Liver (tissue), 9 donors: Measurements from ENCODE around the gene CYB561A3. TPM values are rescaled to one million over a fixed set of nuclear protein-coding genes. Genes with fewer than 3 reads are reported as not detected.

ENCODE experiments used
- DNase-seq: peaks from one replicate; pipeline ENCODE4 v3.0.0-alpha.2; 2017; ENCODE audit warnings: low spot score
- H3K27ac ChIP-seq, 2 donors: one replicate each; pipeline ENCODE4 v1.7.0; 2013; ENCODE audit warnings: inconsistent platforms in 2 of 2, low read length in 2 of 2, control low read depth in 1 of 2, low read depth in 1 of 2, mild to moderate bottlenecking in 1 of 2
- H3K27me3 ChIP-seq, 4 donors: one replicate each; pipeline versions ENCODE4 v1.6.1 to v1.7.0; 2013; ENCODE audit warnings: low read length in 3 of 4, inconsistent platforms in 1 of 4, mild to moderate bottlenecking in 1 of 4, moderate library complexity in 1 of 4; ENCODE audit not compliant: control insufficient read depth in 4 of 4, insufficient read depth in 4 of 4
- H3K36me3 ChIP-seq, 4 donors: one replicate each; pipeline versions ENCODE4 v1.6.1 to v1.7.0; 2013; ENCODE audit warnings: low read length in 3 of 4, mild to moderate bottlenecking in 3 of 4, low read depth in 1 of 4, moderate library complexity in 1 of 4; ENCODE audit not compliant: control insufficient read depth in 4 of 4, insufficient read depth in 3 of 4
- H3K4me1 ChIP-seq, 4 donors: one replicate each; pipeline versions ENCODE4 v1.6.1 to v1.7.0; 2013; ENCODE audit warnings: low read length in 3 of 4, mild to moderate bottlenecking in 3 of 4, moderate library complexity in 1 of 4; ENCODE audit not compliant: control insufficient read depth in 4 of 4, insufficient read depth in 4 of 4
- H3K4me3 ChIP-seq, 3 donors: one replicate each; pipeline versions ENCODE4 v1.6.1 to v1.7.0; 2013; ENCODE audit warnings: low read length in 3 of 3, control low read depth in 1 of 3, low read depth in 1 of 3, mild to moderate bottlenecking in 1 of 3
- H3K9ac ChIP-seq, 2 donors: one replicate each; pipeline ENCODE4 v1.7.0; 2013; ENCODE audit warnings: low read length in 2 of 2, mild to moderate bottlenecking in 2 of 2, moderate library complexity in 2 of 2, control low read depth in 1 of 2, low read depth in 1 of 2
- H3K9me3 ChIP-seq, 4 donors: one replicate each; pipeline versions ENCODE4 v1.6.1 to v1.7.0; 2013; ENCODE audit warnings: low read length in 3 of 4; ENCODE audit not compliant: control insufficient read depth in 4 of 4
- CTCF ChIP-seq: fragments of 150-350 bp; IDR thresholded peaks from 2 replicates; pipeline ENCODE4 v1.5.1; 2017; ENCODE audit warnings: improper control_type of control experiment, low read depth, low read length; ENCODE audit not compliant: missing input control
- EGR1 ChIP-seq, 2 donors: IDR thresholded peaks; 2 replicates each; pipeline ENCODE4 v1.6.1; 2016 to 2018; ENCODE audit warnings: antibody characterized with exemption in 2 of 2, low read depth in 2 of 2
- FOXA1 ChIP-seq: IDR thresholded peaks from 2 replicates; pipeline ENCODE4 v1.6.1; 2016; ENCODE audit warnings: antibody characterized with exemption
- FOXA2 ChIP-seq: IDR thresholded peaks from 2 replicates; pipeline ENCODE4 v1.6.1; 2016; ENCODE audit warnings: antibody characterized with exemption
- GABPA ChIP-seq, 2 donors: IDR thresholded peaks in 1 of 2; conservative IDR thresholded peaks in 1 of 2; 2 replicates each; pipeline ENCODE4 v1.6.1; 2016; ENCODE audit warnings: antibody characterized with exemption in 2 of 2, mild to moderate bottlenecking in 1 of 2, moderate library complexity in 1 of 2
- HNF4A ChIP-seq, 2 donors: conservative IDR thresholded peaks; 2 replicates each; pipeline ENCODE4 v1.6.1; 2016; ENCODE audit warnings: antibody characterized with exemption in 2 of 2, mild to moderate bottlenecking in 2 of 2
- HNF4G ChIP-seq: IDR thresholded peaks from 2 replicates; pipeline ENCODE4 v1.6.1; 2016; ENCODE audit warnings: antibody characterized with exemption
- NR2F2 ChIP-seq: IDR thresholded peaks from 2 replicates; pipeline ENCODE4 v1.6.1; 2016; ENCODE audit warnings: antibody characterized with exemption
- RXRA ChIP-seq, 2 donors: IDR thresholded peaks; 2 replicates each; pipeline ENCODE4 v1.6.1; 2017 to 2018; ENCODE audit warnings: antibody characterized with exemption in 2 of 2, mild to moderate bottlenecking in 1 of 2
- SP1 ChIP-seq: IDR thresholded peaks from 2 replicates; pipeline ENCODE4 v1.6.1; 2018; ENCODE audit warnings: antibody characterized with exemption, mild to moderate bottlenecking
- YY1 ChIP-seq: IDR thresholded peaks from 2 replicates; pipeline ENCODE4 v1.6.1; 2016; ENCODE audit warnings: antibody characterized with exemption, mild to moderate bottlenecking
- WGBS: extraction: QIAGEN DNeasy Blood & Tissue Kit; methylation state at CpG from one replicate; pipeline ENCODE4 v1.1.7; 2013; 5-methylcytosine and 5-hydroxymethylcytosine counted together
- polyA plus RNA-seq, 2 donors: library from polyadenylated mRNA; stranded (reverse) in 1 of 2; unstranded in 1 of 2; fragments of 200-250 nt in 1 of 2; fragments of >200 nt in 1 of 2; fragmentation: Nextera tagmentation in 1 of 2; extraction: Ambion mirVana in 1 of 2; gene quantifications; one replicate each; pipeline versions ENCODE4 v1.2.1 to v1.2.3, GENCODE V29; 2013 to 2015
- total RNA-seq, 2 donors: library from RNA; depleted of rRNA; stranded (reverse); fragments of >200 nt; gene quantifications; one replicate each; pipeline ENCODE4 v1.2.3, GENCODE V29; 2014
- TF ChIP-seq, protein P1 (sequence below): IDR thresholded peaks from 2 replicates; pipeline ENCODE4 v1.6.1; 2016; ENCODE audit warnings: antibody characterized with exemption
- TF ChIP-seq, protein P2 (sequence below): IDR thresholded peaks from 2 replicates; pipeline ENCODE4 v1.6.1; 2016; ENCODE audit warnings: antibody characterized with exemption, mild to moderate bottlenecking
- TF ChIP-seq, protein P3 (sequence below): IDR thresholded peaks from 2 replicates; pipeline ENCODE4 v1.6.1; 2016; ENCODE audit warnings: antibody characterized with exemption
- donor health status: healthy.
- donor health status: healthy.
- donor health status: healthy.
- donor health status: healthy.
- donor health status: healthy.

CYB561A3 gene
- total and polyA plus RNA-seq, 4 donors, result 20.2 to 36.5 (median 28.4) TPM

GRCh38 chr11:61353131-61354067, 8.3 kb downstream of the CYB561A3 start:
- Histone ChIP-seq H3K4me3 (no peak overlapping the region), H3K27me3 (no peaks in the 10 kb centered on the region), H3K4me1 (peaks cover 0 to 11% (median 3%) of the 10 kb centered on the region in 4 donors), H3K9ac (no peak overlapping the region), H3K27ac (peak overlapping the region in 1 of 2 donors; percentile 19), H3K9me3 (no peaks in the 10 kb centered on the region), H3K36me3 (peaks cover 3 to 11% (median 7%) of the 10 kb centered on the region in 4 donors)
- no peak for DNase-seq
- 57% methylated on average over 15 of the region's 15 CpGs for WGBS
- TF ChIP-seq SP1, result peak; percentile 12
- no peak for TF ChIP-seq FOXA1
- TF ChIP-seq HNF4A (conservative IDR thresholded peaks at IDR 0.05), result peak; percentile 26 to 72
- peak; percentile 49 for TF ChIP-seq YY1
- TF ChIP-seq, protein P1, sequence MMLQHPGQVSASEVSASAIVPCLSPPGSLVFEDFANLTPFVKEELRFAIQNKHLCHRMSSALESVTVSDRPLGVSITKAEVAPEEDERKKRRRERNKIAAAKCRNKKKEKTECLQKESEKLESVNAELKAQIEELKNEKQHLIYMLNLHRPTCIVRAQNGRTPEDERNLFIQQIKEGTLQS, result no peak
- TF ChIP-seq CTCF, result no peak
- TF ChIP-seq RXRA (IDR thresholded peaks at IDR 0.05), result peak; percentile 38 to 76
- no peak for TF ChIP-seq FOXA2
- TF ChIP-seq GABPA (IDR thresholded peaks at IDR 0.05 in 1 of 2, conservative IDR thresholded peaks at IDR 0.05 in 1 of 2), result peak in 1 of 2 donors; percentile 26

DNA sequence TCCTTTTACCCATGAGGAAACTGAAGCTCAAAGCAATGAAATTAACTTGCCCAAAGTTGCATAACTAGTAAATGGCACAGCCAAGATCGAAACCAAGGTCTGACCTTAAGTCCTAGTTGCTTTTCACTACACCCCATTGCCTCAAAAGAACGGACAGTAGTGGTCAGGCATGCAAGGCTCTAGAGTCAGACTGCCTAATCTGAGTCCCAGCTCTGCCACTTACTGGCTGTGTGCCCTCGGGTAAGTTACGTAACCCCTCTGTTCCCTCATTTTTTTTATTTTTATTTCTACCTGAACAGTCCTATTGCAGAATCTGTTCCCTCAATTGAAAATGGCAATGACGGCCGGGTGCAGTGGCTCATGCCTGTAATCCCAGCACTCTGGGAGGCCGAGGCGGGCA, 9.6 kb downstream of the CYB561A3 start:
- H3K9ac ChIP-seq, result no peak overlapping the region
- H3K27ac ChIP-seq, result no peak overlapping the region
- no peaks in the 10 kb centered on the region for H3K27me3 ChIP-seq
- TF ChIP-seq YY1 (no peak), SP1 (no peak), FOXA1 (no peak), NR2F2 (no peak), RXRA (IDR thresholded peaks at IDR 0.05) (no peak), CTCF (no peak), EGR1 (IDR thresholded peaks at IDR 0.05; ENCODE audit: low read depth in 2 of 2) (no peak), GABPA (IDR thresholded peaks at IDR 0.05 in 1 of 2, conservative IDR thresholded peaks at IDR 0.05 in 1 of 2) (no peak), HNF4G (no peak)
- TF ChIP-seq, protein P2, sequence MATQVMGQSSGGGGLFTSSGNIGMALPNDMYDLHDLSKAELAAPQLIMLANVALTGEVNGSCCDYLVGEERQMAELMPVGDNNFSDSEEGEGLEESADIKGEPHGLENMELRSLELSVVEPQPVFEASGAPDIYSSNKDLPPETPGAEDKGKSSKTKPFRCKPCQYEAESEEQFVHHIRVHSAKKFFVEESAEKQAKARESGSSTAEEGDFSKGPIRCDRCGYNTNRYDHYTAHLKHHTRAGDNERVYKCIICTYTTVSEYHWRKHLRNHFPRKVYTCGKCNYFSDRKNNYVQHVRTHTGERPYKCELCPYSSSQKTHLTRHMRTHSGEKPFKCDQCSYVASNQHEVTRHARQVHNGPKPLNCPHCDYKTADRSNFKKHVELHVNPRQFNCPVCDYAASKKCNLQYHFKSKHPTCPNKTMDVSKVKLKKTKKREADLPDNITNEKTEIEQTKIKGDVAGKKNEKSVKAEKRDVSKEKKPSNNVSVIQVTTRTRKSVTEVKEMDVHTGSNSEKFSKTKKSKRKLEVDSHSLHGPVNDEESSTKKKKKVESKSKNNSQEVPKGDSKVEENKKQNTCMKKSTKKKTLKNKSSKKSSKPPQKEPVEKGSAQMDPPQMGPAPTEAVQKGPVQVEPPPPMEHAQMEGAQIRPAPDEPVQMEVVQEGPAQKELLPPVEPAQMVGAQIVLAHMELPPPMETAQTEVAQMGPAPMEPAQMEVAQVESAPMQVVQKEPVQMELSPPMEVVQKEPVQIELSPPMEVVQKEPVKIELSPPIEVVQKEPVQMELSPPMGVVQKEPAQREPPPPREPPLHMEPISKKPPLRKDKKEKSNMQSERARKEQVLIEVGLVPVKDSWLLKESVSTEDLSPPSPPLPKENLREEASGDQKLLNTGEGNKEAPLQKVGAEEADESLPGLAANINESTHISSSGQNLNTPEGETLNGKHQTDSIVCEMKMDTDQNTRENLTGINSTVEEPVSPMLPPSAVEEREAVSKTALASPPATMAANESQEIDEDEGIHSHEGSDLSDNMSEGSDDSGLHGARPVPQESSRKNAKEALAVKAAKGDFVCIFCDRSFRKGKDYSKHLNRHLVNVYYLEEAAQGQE, result no peak
- TF ChIP-seq, protein P3, sequence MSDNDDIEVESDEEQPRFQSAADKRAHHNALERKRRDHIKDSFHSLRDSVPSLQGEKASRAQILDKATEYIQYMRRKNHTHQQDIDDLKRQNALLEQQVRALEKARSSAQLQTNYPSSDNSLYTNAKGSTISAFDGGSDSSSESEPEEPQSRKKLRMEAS, result no peak
- WGBS, result 75% methylated on average over 8 of the region's 8 CpGs
- H3K4me3 ChIP-seq, result no peak overlapping the region
- peaks cover 0 to 11% (median 5%) of the 10 kb centered on the region in 4 donors for H3K4me1 ChIP-seq
- DNase-seq, result no peak
- peaks cover 3 to 12% (median 9%) of the 10 kb centered on the region in 4 donors for H3K36me3 ChIP-seq
- no peaks in the 10 kb centered on the region for H3K9me3 ChIP-seq
